PC-3 (cell line): ENCODE results near the gene ELANE. TPM values are rescaled to one million over a fixed set of nuclear protein-coding genes. Genes with fewer than 3 reads are reported as not detected.

Experiments used
- ATAC-seq: fragments of 200-7000 bp; cut with Tn5 transposase; 2 replicates; pipeline ENCODE4 v1.9.1; 2020; ENCODE audit warnings: mild to moderate bottlenecking, moderate library complexity
- BruUV-seq: library from RNA; stranded (reverse); fragments of 400-500 nt; replicated peaks from 2 replicates; lab custom pipeline; 2021; lab: Mats Ljungman, UMichigan
- CTCF ChIA-PET: fragments of 300-600 bp; sonication (Branson Sonifier 250); formaldehyde crosslinking; loops from one replicate; lab custom pipeline; 2022; ENCODE audit warnings: antibody characterized with exemption; lab: Charles Lee
- POLR2A ChIA-PET: fragments of 300-600 bp; sonication (Branson Sonifier 250); formaldehyde crosslinking; loops from one replicate; lab custom pipeline; 2022; ENCODE audit warnings: antibody characterized with exemption; ENCODE audit not compliant: unreplicated experiment; lab: Charles Lee
- DNase-seq: peaks from one replicate; pipeline ENCODE4 v3.0.0-alpha.2; 2015
- H2AFZ ChIP-seq: fragments of 300-600 bp; sonication (generic); 2 replicates; pipeline ENCODE4 v1.6.0; 2016; ENCODE audit warnings: antibody characterized with exemption, low read length
- H3F3A ChIP-seq: fragments of 300-600 bp; sonication (generic); one replicate; pipeline ENCODE4 v1.6.0; 2017; ENCODE audit warnings: antibody characterized with exemption, low read length, control low read depth, mild to moderate bottlenecking; ENCODE audit not compliant: unreplicated experiment
- H3K27ac ChIP-seq: fragments of 300-600 bp; sonication (generic); 2 replicates; pipeline ENCODE4 v1.5.1; 2016; ENCODE audit warnings: mild to moderate bottlenecking, low read length
- H3K27me3 ChIP-seq: fragments of 300-600 bp; sonication (generic); 2 replicates; pipeline ENCODE4 v1.6.1; 2016; ENCODE audit warnings: low read length, mixed read lengths
- H3K36me3 ChIP-seq: fragments of 300-600 bp; sonication (generic); 2 replicates; pipeline ENCODE4 v1.6.1; 2016; ENCODE audit warnings: low read depth, mixed run types, low read length, mixed read lengths
- H3K4me1 ChIP-seq: fragments of 300-600 bp; sonication (generic); 2 replicates; pipeline ENCODE4 v1.5.1; 2016; ENCODE audit warnings: low read length; ENCODE audit not compliant: insufficient read depth
- H3K4me2 ChIP-seq: fragments of 300-600 bp; sonication (generic); 2 replicates; pipeline ENCODE4 v1.6.0; 2016; ENCODE audit warnings: low read length
- H3K4me3 ChIP-seq: fragments of 300-600 bp; sonication (generic); 2 replicates; pipeline ENCODE4 v1.5.1; 2016; ENCODE audit warnings: mild to moderate bottlenecking, low read length, mixed read lengths
- H3K79me2 ChIP-seq: fragments of 300-600 bp; sonication (generic); 2 replicates; pipeline ENCODE4 v1.6.1; 2017; ENCODE audit warnings: low read length, mixed read lengths
- H3K9ac ChIP-seq: fragments of 300-600 bp; sonication (generic); 2 replicates; pipeline ENCODE4 v1.6.0; 2016; ENCODE audit warnings: mild to moderate bottlenecking, low read length
- H3K9me2 ChIP-seq: fragments of 300-600 bp; sonication (generic); replicated peaks from 2 replicates; pipeline ENCODE4 v1.6.1; 2016; ENCODE audit warnings: mixed run types, low read length, mixed read lengths
- H3K9me3 ChIP-seq: fragments of 300-600 bp; sonication (generic); 2 replicates; pipeline ENCODE4 v1.6.1; 2016; ENCODE audit warnings: low read length, mixed read lengths
- H4K20me1 ChIP-seq: fragments of 300-600 bp; sonication (generic); 2 replicates; pipeline ENCODE4 v1.6.1; 2016; ENCODE audit warnings: low read length, mixed read lengths
- CTCF ChIP-seq: fragments of 300-600 bp; sonication (generic); conservative IDR thresholded peaks from 2 replicates; pipeline ENCODE4 v1.5.1; 2017; ENCODE audit warnings: antibody characterized with exemption, low read depth, mild to moderate bottlenecking, low read length
- EZH2 ChIP-seq: fragments of 300-600 bp; sonication (generic); IDR thresholded peaks from one replicate; pipeline ENCODE4 v1.6.1; 2017; ENCODE audit warnings: antibody characterized with exemption, mild to moderate bottlenecking, low read length; ENCODE audit not compliant: unreplicated experiment
- EZH2phosphoT487 ChIP-seq: fragments of 300-600 bp; sonication (generic); IDR thresholded peaks from 2 replicates; pipeline ENCODE4 v1.6.1; 2018; ENCODE audit warnings: mild to moderate bottlenecking, antibody characterized with exemption, low read length, borderline replicate concordance
- intact Hi-C: fragments of 100-400 bp; cut with micrococcal nuclease; formaldehyde crosslinking; loops from 2 replicates; pipeline ENCODE4 v1.9.0; 2023
- total RNA-seq: library from RNA; depleted of rRNA; stranded (reverse); fragments of >200 nt; gene quantifications from 2 replicates; pipeline ENCODE4 v1.2.3, GENCODE V29; 2014

The ELANE gene
- total RNA-seq, 1 experiment from 2014 or later: not detected

GRCh38 chr19:901216-902092 lies 49.4 kb downstream of the ELANE start:
- POLR2A ChIA-PET: no interaction called here
- Histone ChIP-seq H3K79me2 (peaks cover 20% of the 10 kb centered on the region), H3K4me2 (no peak overlapping the region), H3K9ac (no peak overlapping the region), H3K27me3 (no peaks in the 10 kb centered on the region), H4K20me1 (no peaks in the 10 kb centered on the region), H3K27ac (no peak overlapping the region), H3F3A (no peaks in the 10 kb centered on the region), H3K36me3 (no peaks in the 10 kb centered on the region), H3K4me1 (no peaks in the 10 kb centered on the region), H3K9me3 (no peaks in the 10 kb centered on the region), H3K9me2 (no peaks in the 10 kb centered on the region), H3K4me3 (no peak overlapping the region), H2AFZ (no peak overlapping the region)
- ATAC-seq (no peak), DNase-seq (no peak)
- CTCF ChIA-PET: no interaction called here
- intact Hi-C loops: no loop called here
- TF ChIP-seq CTCF (no peak), EZH2 (no peak), EZH2phosphoT487 (no peak)
- BruUV-seq: no TSS peak

GRCh38 chr19:902093-902370 lies 49.9 kb downstream of the ELANE start:
- no TSS peak for BruUV-seq
- CTCF ChIA-PET: no interaction called here
- no peak overlapping the region for H3K4me3 ChIP-seq
- POLR2A ChIA-PET: no interaction called here
- H3K4me1 ChIP-seq: no peaks in the 10 kb centered on the region
- H3K36me3 ChIP-seq: no peaks in the 10 kb centered on the region
- no peaks in the 10 kb centered on the region for H3K27me3 ChIP-seq
- intact Hi-C loops: no loop called here
- ATAC-seq (no peak), DNase-seq (no peak)
- TF ChIP-seq EZH2phosphoT487 (no peak), EZH2 (no peak), CTCF (no peak)
- no peak overlapping the region for H3K27ac ChIP-seq
- H3F3A ChIP-seq: no peaks in the 10 kb centered on the region
- H3K9me2 ChIP-seq: no peaks in the 10 kb centered on the region
- no peak overlapping the region for H2AFZ ChIP-seq
- no peak overlapping the region for H3K9ac ChIP-seq
- no peaks in the 10 kb centered on the region for H4K20me1 ChIP-seq
- H3K4me2 ChIP-seq: no peak overlapping the region
- no peaks in the 10 kb centered on the region for H3K9me3 ChIP-seq
- H3K79me2 ChIP-seq: peaks cover 26% of the 10 kb centered on the region
